IPS-NIHi7 (cell line): ENCODE data around the gene GTF2A1.

ENCODE experiments used
- DNase-seq: peaks from one replicate; pipeline ENCODE4 v3.0.0; 2012; ENCODE audit warnings: mixed read lengths; ENCODE audit errors: extremely low spot score

Gene GTF2A1

GRCh38 chr14:81177225-81177624 is 43.5 kb downstream of the GTF2A1 start:
- DNase-seq, result no peak

GRCh38 chr14:81176241-81176640 is 44.5 kb downstream of the GTF2A1 start:
- no peak for DNase-seq

- DNase-seq, result no peak
Measured at GRCh38 chr14:81172881-81173280, 47.9 kb downstream of the GTF2A1 start.

- no peak for DNase-seq
Measured at GRCh38 chr14:81172353-81172752, 48.4 kb downstream of the GTF2A1 start.

- DNase-seq, result no peak
Measured at GRCh38 chr14:81170829-81171195, 49.9 kb downstream of the GTF2A1 start.

- peak; percentile 85 for DNase-seq
Measured at GRCh38 chr14:81170104-81170828, 50.5 kb downstream of the GTF2A1 start.

- DNase-seq, result no peak
Measured at GRCh38 chr14:81169711-81170103, 51.1 kb downstream of the GTF2A1 start.

- DNase-seq, result no peak
Measured at GRCh38 chr14:81169267-81169666, 51.5 kb downstream of the GTF2A1 start.

GRCh38 chr14:81166121-81166520 is 54.6 kb downstream of the GTF2A1 start:
- DNase-seq, result no peak

- DNase-seq, result no peak
Measured at GRCh38 chr14:81165188-81165587, 55.6 kb downstream of the GTF2A1 start.

- peak; percentile 88 for DNase-seq
Measured at GRCh38 chr14:81164167-81164774, 56.5 kb downstream of the GTF2A1 start.

GRCh38 chr14:81162941-81163340 is 57.8 kb downstream of the GTF2A1 start:
- DNase-seq, result no peak

GRCh38 chr14:81161749-81162148 is 59.0 kb downstream of the GTF2A1 start:
- DNase-seq, result no peak

- DNase-seq, result no peak
Measured at GRCh38 chr14:81161088-81161487, 59.7 kb downstream of the GTF2A1 start.

- no peak for DNase-seq
Measured at GRCh38 chr14:81157431-81157830, 63.3 kb downstream of the GTF2A1 start.

- DNase-seq, result no peak
Measured at GRCh38 chr14:81153187-81153586, 67.6 kb downstream of the GTF2A1 start.

- no peak for DNase-seq
Measured at GRCh38 chr14:81148635-81149034, 72.1 kb downstream of the GTF2A1 start.

GRCh38 chr14:81147140-81147897 is 73.4 kb downstream of the GTF2A1 start:
- DNase-seq, result no peak

GRCh38 chr14:81144824-81145603 is 75.7 kb downstream of the GTF2A1 start:
- DNase-seq, result no peak

- no peak for DNase-seq
Measured at GRCh38 chr14:81143793-81144192, 77.0 kb downstream of the GTF2A1 start.

- DNase-seq, result no peak
Measured at GRCh38 chr14:81141426-81141825, 79.3 kb downstream of the GTF2A1 start.

- no peak for DNase-seq
Measured at GRCh38 chr14:81138429-81138828, 82.3 kb downstream of the GTF2A1 start.
